Activated CD8-positive, alpha-beta memory T cell treated with anti-CD3 and anti-CD28 coated beads for 36 hours (primary cell): ENCODE results near the gene CYTH1. TPM values are rescaled to one million over a fixed set of nuclear protein-coding genes. Genes with fewer than 3 reads are reported as not detected.

Experiments
- CTCF ChIA-PET: fragments of 350-600 bp; sonication (Branson Sonifier 250); formaldehyde crosslinking; loops from one replicate; lab custom pipeline; 2021; ENCODE audit warnings: antibody characterized with exemption; lab: Charles Lee
- POLR2A ChIA-PET: fragments of 350-600 bp; sonication (Branson Sonifier 250); formaldehyde crosslinking; loops from one replicate; lab custom pipeline; 2021; ENCODE audit warnings: antibody characterized with exemption; lab: Charles Lee
- total RNA-seq, 2 experiments: library from RNA; stranded (reverse); gene quantifications; one replicate each; pipeline ENCODE4 v1.2.3, GENCODE V29; 2021

The CYTH1 gene
- total RNA-seq, 2 experiments from 2014 or later, result 92.1 to 96.7 TPM

DNA sequence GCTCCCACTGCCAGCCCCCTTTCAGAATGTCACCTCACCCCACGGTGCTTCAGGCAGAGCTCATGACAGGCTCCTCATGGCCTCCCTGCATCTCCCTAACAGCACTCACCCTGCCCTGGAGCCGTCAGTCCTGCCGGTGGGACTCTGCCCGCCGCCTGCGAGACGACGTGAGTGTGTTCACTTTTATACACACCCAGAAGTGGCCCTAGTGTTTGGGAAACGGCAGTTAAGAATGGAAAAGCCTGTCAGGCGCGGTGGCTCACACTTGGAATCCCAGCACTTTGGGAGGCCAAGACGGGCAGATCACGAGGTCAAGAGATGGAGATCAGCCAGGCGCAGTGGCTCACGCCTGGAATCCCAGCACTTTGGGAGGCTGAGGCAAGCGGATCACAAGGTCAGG is 12.3 kb upstream of the CYTH1 start:
- CTCF ChIA-PET, result no interaction called here
- POLR2A ChIA-PET, result no interaction called here

DNA sequence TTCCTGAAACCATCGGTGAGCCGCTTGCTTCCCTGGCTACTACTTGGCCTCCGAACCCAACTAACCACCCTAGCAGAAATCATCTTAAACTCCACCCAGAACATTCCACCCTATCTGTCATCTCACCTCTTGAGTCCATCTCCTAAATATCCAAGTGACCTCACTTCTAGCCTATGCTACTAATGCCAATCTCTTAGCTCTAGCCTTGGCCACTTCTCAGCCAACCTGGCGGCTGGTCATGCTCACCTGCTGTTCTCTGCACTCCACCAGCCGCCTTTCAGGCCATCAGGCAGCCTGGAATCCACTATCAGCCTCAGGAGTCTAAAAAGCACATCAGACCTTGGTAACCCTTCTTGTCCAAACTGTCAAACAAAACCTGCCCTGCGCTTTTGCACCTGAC is 11.9 kb upstream of the CYTH1 start:
- ChIA-PET CTCF (no interaction called here), POLR2A (no interaction called here)

DNA sequence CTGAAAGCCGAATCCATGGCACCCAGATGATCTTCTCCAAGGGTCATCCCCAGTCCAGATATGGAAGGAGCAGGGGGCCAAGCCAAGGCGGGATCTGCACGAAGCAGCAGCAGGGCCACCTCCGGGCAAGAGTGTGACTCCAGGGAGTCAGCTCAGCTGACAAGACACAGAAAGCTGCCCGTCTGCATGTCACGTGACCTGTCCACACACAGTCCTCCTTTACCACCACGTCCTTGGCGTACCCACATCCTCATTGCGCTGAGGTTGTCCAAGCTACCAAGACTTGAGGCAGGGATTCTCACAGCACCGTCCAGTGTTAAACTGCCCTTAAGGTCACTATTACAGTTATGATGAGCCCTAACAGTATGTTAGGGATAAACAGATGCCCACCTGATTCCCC is 11.3 kb upstream of the CYTH1 start:
- POLR2A ChIA-PET, result no interaction called here
- CTCF ChIA-PET, result interaction anchor here (0.7 kb wide), 1 partner anchor 686 kb away, joined by 4 read pairs; no protein-coding TSS in a partner anchor

DNA sequence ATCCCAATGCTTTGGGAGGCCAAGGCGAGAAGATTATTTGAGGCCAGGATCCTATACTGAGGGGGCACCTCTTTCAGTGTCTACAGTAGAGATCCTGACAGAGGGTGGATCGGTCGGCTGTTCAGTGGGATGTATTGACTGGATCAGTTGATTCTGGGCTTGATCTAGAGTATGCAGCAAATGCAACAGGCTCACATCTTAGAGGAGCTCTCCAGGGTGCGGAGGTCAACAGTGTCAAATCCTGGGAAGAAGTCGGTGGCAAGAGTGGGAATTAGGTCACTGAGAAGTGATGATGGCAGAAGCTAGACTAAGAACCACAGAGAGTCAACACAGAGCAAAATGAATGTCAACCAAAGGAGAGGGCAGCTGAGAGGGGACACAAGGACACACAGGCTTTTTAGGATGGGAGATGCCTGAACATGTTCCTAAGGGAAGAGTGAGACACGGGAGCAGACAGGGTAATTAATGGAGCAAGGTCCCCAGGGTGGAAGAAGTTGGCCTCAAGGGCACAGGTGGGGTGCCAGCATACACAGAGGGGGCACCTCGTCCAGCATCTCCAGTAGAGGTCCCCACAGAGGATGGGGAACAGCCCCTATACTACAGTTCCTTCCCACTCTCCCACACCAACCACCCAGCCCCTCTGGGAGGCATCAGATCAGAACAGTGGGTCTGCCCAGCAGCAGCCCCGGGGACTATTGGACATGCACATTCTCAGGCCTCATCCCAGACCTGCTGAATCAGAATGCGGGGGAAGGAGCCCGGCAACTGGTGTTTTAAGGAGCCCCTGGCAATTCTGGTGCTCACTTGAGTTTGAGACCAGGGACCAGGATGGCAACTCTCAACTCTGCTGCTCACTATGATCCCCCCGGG is 10.0 kb upstream of the CYTH1 start:
- ChIA-PET CTCF (interaction anchor here (1.0 kb wide), 1 partner anchor 47 kb away, joined by 4 read pairs; no protein-coding TSS in a partner anchor), POLR2A (no interaction called here)

DNA sequence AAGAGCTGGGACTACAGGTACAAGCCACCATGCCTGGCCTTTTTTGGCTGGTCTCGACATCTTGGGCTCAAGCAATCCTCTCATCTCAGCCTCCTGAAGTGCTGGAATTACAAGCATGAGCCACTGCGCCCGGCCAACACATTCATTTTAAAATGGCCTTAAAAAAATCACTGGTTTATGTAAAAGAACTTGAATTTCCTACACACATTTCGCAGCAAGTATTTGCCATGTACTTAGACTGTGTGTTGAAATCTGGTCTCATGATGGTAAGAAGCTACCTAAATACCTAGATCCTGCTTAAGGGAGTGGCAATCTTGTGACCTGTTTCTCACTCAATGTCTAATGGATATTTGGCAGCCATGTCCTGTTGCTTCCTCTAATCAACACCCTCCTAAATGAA is 8.5 kb upstream of the CYTH1 start:
- POLR2A ChIA-PET, result no interaction called here
- CTCF ChIA-PET, result no interaction called here

DNA sequence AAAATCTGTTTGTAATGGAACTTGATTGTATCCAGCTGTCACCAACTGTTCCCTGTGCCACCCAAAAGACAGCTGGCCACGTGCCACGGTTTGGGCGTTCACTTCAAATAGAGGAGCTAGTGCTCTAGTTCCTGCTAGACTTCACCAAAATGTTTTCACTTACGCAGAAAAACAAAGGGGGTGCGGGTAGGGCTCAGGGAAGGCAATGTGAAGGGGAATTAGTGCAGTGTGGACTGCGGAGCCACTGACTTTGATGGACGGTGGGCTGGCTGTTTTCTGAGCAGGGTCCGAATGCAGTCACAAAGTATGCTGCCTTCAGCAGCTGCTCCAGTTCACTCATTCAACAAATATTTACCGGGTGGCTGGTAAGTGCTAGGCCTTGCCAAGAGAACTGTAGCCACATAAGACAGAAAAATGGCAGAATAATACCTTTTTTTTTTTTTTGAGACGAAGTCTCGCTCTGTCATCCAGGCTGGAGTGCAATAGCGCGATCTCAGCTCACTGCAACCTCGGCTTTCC is 7.6 kb upstream of the CYTH1 start:
- CTCF ChIA-PET, result interaction anchor here (1.0 kb wide), 1 partner anchor 13 kb away, joined by 3 read pairs; no protein-coding TSS in a partner anchor
- POLR2A ChIA-PET, result no interaction called here

DNA sequence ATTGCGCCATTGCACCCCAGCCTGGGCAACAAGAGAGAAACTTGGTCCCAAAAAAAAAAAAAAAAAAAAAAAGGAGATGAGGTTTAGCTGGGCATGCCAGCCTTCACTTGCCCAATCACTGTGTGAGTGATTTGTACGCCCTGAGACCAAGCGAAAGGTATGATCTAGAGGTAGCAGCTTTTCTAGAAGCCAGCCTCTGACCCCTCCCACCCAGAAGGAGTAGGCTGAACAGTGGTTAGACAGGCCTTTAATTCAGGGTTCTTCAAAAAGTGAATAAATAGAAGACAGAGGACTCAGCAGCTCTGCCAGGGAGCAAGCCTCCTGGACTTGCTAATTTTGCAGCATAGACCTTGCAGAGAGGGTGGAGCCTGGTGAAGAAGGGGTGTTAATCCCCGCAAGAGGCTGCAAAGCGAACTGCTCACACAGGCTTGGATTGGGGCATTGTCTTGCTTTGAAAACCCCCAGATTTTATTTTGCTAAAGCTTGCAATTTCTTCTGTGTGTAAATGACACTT is 7.1 kb upstream of the CYTH1 start:
- POLR2A ChIA-PET, result no interaction called here
- CTCF ChIA-PET, result interaction anchor here (1.0 kb wide), 1 partner anchor 14 kb away, joined by 3 read pairs; no protein-coding TSS in a partner anchor

DNA sequence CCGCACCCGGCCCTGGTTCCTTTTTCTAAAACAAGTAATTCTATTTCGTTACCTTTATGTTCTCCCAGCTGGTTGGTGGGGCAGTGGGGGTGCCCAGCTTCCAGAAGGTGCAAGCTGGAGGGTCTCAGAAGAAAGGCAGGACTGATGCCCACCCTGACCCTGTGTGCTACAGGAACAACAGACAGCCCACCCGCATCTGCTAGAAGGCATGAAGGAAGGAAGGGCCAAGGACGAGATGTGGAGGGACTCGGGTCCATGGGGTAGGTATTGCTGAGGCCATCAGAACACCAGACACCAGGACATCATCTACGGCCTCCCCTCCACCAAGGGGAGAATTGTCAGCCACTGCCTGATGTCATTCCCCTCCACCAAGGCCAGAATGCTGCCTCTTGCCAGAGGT is 6.4 kb upstream of the CYTH1 start:
- ChIA-PET POLR2A (no interaction called here), CTCF (interaction anchor here (0.7 kb wide), 1 partner anchor 663 kb away, joined by 3 read pairs; no protein-coding TSS in a partner anchor)

DNA sequence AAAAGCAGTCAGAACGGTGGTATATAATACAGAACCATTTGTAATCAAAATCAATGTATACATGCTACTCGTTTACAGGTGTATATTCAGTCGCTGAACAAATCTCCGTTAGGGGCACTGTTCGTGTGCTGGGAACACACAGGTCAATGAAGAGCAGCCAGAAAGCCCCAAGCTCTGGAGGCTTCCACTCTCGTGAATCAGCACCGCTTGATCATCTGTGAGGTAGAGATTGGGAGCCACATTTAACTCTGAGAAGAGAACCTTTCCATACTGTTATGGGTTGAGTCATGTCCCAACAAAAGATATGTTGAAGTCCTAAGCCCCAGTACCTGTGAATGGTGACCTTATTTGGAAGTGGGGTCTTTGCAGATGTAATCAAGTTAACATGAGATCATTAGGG is 5.4 kb upstream of the CYTH1 start:
- ChIA-PET POLR2A (no interaction called here), CTCF (no interaction called here)

DNA sequence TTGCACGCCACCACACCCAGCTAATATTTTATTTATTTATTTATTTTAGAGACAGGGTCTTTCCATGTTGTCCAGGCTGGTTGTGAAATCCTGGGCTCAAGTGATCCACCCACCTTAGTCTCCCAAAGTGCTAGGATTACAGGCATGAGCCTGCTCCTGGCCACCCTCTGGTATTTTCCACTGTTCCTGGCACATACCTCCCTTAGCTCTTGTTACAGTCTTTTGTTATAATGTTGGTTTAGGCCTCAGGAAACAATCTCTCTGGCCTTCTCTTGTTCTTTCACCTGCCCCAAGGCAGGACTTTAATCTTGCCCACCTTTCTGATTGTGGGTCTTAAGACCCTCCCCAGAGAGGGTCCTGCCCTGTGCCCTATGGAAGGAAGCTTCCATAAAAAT is 3.6 kb upstream of the CYTH1 start:
- POLR2A ChIA-PET, result interaction anchor here (0.6 to 0.9 kb wide), 2 partner anchors 19 to 48 kb away, joined by 3 read pairs; no protein-coding TSS in a partner anchor
- CTCF ChIA-PET, result interaction anchor here (1.4 to 1.5 kb wide), 3 partner anchors 13 to 19 kb away, joined by 4 read pairs; no protein-coding TSS in a partner anchor

DNA sequence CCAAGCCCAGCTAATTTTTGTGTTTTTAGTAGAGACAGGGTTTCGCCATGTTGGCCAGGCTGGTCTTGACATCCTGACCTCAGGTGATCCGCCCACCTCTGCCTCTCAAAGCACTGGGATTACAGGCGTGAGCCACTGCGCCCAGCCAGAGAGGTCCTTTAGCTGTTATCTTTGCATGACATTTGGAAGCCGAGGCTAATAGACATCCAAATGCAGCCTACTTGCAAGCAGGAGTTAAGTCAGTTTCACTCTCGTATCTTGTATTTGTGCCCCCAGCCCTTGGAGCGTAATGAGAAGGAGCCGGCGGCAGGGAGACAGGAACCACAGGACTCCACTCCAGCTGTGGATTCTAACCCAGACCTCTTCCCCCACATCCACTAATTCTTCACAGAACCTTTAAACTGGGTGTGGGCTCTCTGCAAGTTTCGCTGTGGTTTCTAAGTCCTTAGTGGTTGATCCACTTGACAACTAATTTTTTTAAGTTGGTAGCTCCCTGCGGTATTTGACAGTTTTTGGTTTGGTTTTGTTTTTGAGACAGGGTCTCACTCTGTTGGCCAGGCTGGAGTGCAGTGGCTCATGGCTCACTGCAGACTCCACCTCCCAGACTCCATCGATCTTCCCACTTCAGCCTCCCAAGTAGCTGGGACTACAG is 3.1 kb upstream of the CYTH1 start:
- POLR2A ChIA-PET, result interaction anchor here (0.6 to 0.9 kb wide), 3 partner anchors 20 to 49 kb away, joined by 3 read pairs; no protein-coding TSS in a partner anchor
- CTCF ChIA-PET, result interaction anchor here (1.4 to 1.5 kb wide), 3 partner anchors 12 to 20 kb away, joined by 4 read pairs; no protein-coding TSS in a partner anchor

DNA sequence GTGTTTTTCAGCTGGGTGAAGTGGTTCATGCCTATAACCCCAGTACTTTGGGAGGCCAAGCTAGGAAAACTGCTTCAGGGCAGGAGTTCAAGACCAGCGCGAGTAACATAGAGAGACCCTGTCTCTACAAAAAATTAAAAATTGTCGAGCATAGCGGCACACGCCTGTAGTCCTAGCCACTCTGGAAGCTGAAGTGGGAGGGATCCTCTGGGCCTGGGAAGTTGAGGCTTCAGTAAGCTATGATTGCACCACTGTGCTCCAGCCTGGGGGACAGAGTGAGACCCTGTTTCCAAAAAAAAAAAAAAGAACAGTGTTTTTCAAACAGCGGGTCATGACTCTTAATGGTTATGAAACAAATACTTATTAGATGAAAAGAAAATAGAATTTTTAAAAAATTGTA is 2.3 kb upstream of the CYTH1 start:
- POLR2A ChIA-PET, result interaction anchor here (0.6 to 0.9 kb wide), 2 partner anchors 35 to 43 kb away, joined by 3 read pairs; no protein-coding TSS in a partner anchor
- CTCF ChIA-PET, result interaction anchor here (1.2 to 1.5 kb wide), 3 partner anchors 12 to 74 kb away, joined by 3 to 4 read pairs (median 4); no protein-coding TSS in a partner anchor

DNA sequence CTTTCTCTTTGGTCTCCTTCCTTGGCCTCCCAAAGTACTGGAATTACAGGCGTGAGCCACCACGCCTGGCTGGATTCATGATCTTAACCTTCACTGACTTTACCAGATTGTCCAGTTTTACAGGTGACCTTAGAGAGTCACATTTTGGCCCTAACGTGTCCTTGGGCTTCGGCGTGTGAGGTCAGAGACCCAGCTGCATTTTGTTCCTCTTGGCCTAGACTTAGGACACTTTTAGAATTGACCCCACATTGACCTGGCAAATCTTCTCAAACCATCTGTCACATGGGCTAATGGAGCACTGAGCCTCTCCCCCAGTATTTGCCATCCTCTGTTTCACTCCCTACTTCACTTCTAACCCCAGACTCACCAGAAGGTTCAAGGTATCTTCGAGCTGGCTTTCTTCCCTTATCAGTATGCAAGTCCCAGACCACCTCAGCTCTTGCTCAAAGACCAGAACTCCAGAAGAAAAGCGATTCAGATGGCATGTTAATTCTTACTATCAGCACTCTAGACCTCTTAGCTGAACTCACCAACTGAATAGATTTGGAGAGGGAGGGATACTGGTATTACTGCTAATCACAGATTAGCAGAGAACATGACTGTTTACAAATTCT is 1.7 kb upstream of the CYTH1 start:
- CTCF ChIA-PET, result interaction anchor here (1.2 to 1.5 kb wide), 3 partner anchors 11 to 73 kb away, joined by 3 to 5 read pairs (median 4); no protein-coding TSS in a partner anchor

DNA sequence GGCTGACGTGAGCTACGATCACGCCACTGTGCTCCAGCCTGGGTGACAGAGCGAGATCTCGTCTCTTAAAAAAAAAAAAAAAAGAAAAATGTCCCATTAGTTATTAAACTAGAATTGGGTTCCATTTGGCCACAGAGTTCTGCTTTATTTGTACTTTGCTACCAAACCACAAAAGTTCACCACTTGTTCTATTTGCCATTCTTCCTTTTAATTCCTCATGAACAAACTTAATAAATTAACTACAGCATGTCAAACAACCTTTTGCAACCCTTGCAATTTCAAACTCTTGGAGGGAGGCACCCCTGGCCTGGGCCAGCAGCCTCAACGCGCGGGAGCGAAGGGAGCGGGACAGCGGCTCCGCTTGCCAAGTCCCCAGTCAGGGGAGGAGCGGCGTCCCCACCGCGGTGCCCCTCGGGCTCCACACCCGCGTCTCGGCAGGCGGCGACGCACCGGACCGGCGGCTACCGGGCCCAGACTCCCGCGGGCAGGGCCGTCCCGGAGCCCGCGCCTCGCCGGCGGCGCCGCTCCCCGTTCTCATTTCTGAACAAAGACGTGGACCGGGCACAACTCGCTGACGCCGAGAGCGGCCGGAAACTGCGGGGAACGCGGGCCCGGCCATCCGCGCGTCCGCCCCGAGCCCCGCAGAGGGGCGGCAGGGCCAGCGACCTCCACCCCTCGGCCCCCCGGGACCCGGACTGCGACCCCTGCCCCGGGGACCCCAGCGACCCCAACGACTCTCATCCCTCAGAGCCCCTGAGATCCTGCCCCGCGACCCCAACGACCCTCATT is 775 bp downstream of the CYTH1 start:
- ChIA-PET CTCF (interaction anchor here (1.8 kb wide), 1 partner anchor 33 kb away, joined by 7 read pairs; no protein-coding TSS in a partner anchor), POLR2A (interaction anchor here (0.6 to 2.9 kb wide), 7 partner anchors 22 to 85 kb away, joined by 3 to 15 read pairs (median 5); partner anchors contain the start of gene USP36)

More for the DNA sequence above, 1.7 kb upstream of the CYTH1 start:
- POLR2A ChIA-PET, result interaction anchor here (0.9 kb wide), 1 partner anchor 42 kb away, joined by 3 read pairs; no protein-coding TSS in a partner anchor

DNA sequence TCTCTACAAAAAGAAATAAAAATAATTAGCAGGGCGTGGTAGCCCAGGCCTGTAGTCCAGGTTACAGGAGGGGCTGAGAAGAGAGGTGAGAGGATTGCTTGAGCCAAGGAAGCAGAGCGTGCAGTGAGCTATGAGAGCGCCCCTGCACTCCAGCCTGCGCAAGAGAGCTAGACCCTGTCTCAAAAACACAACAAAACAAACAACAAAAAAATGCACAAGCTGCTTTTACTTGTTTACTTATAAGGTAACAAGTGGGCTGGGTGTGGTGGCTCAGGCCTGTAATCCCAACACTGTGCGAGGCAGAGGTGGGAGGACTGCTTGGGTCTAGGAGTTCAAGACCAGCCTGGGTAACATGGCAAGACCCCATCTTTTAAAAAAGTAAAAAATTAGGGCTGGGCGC is 1.7 kb downstream of the CYTH1 start:
- ChIA-PET POLR2A (interaction anchor here (0.6 to 2.9 kb wide), 7 partner anchors 21 to 84 kb away, joined by 3 to 15 read pairs (median 5); partner anchors contain the start of gene USP36), CTCF (interaction anchor here (1.0 to 1.8 kb wide), 2 partner anchors 32 to 39 kb away, joined by 3 to 7 read pairs; no protein-coding TSS in a partner anchor)

DNA sequence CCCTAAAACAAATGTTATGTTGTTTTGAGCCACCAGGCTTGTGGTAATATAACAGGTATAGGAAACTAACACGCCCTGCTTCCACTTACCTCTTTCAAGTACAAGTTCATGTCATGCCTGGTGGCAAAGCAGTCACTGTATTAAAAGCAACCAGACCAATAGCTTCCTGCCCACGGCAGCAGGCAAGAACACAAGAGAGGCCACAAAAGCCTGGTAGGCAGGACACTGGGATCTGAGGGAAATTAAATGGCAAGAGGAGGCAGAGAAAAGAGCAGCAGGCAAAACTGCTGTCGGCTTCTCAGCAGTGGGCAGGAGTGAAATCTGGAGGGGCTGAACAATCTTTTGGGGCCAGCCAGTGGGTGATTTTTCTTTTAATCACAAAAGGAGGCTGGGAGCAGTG is 2.2 kb downstream of the CYTH1 start:
- CTCF ChIA-PET, result interaction anchor here (1.0 to 1.8 kb wide), 2 partner anchors 31 to 39 kb away, joined by 3 to 7 read pairs; no protein-coding TSS in a partner anchor
- POLR2A ChIA-PET, result interaction anchor here (1.2 to 2.9 kb wide), 2 partner anchors 21 to 32 kb away, joined by 5 to 15 read pairs; no protein-coding TSS in a partner anchor

DNA sequence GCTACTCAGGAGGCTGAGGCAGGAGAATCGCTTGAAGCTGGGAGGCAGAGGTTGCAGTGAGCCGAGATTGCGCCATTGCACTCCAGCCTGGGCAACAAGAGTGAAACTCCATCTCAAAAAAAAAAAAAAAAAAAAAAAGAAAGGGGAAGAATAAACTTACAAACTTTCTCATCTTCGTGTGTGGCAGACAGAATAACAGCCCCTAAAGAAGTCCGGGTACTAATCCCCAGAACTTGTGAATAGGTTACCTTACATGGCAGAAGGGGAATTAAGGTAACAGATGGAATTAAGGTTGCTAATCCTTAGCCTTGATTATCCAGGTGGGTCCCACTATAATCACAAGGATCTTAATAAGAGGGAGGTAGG is 2.8 kb downstream of the CYTH1 start:
- ChIA-PET CTCF (interaction anchor here (1.8 kb wide), 1 partner anchor 31 kb away, joined by 7 read pairs; no protein-coding TSS in a partner anchor), POLR2A (interaction anchor here (2.9 kb wide), 1 partner anchor 31 kb away, joined by 15 read pairs; no protein-coding TSS in a partner anchor)
